ENCODE results near the gene AK8.

The AK8 gene

GRCh38 chr9:132875159-132875558, 2.9 kb downstream of the AK8 start:
- TF ChIP-seq CTCF (IDR thresholded peaks at IDR 0.05; ENCODE audit: low read length, missing control alignments), result no peak
- DNase-seq (ENCODE audit: low read depth), result no peak
- H3K4me3 ChIP-seq (replicated peaks; ENCODE audit: low read depth, low read length), result no peak overlapping the region

- no peak for DNase-seq (ENCODE audit: low read depth)
- no peak for TF ChIP-seq CTCF (IDR thresholded peaks at IDR 0.05; ENCODE audit: low read length, missing control alignments)
- H3K4me3 ChIP-seq (replicated peaks; ENCODE audit: low read depth, low read length), result no peak overlapping the region
Measured at GRCh38 chr9:132873403-132873802, 4.7 kb downstream of the AK8 start.

- no peak for TF ChIP-seq CTCF (IDR thresholded peaks at IDR 0.05; ENCODE audit: low read length, missing control alignments)
Measured at GRCh38 chr9:132869266-132869665, 8.8 kb downstream of the AK8 start.

GRCh38 chr9:132866898-132867297, 11.2 kb downstream of the AK8 start:
- no peak for TF ChIP-seq CTCF (IDR thresholded peaks at IDR 0.05; ENCODE audit: low read length, missing control alignments)
- DNase-seq (ENCODE audit: low read depth), result no peak

More at GRCh38 chr9:132869266-132869665, 8.8 kb downstream of the AK8 start:
- H3K4me3 ChIP-seq (replicated peaks; ENCODE audit: low read depth, low read length), result no peak overlapping the region
- no peak for DNase-seq (ENCODE audit: low read depth)

GRCh38 chr9:132864691-132865090, 13.4 kb downstream of the AK8 start:
- no peak for TF ChIP-seq CTCF (IDR thresholded peaks at IDR 0.05; ENCODE audit: low read length, missing control alignments)
- H3K4me3 ChIP-seq (replicated peaks; ENCODE audit: low read depth, low read length), result no peak overlapping the region
- no peak for DNase-seq (ENCODE audit: low read depth)

More at GRCh38 chr9:132866898-132867297, 11.2 kb downstream of the AK8 start:
- H3K4me3 ChIP-seq (replicated peaks; ENCODE audit: low read depth, low read length), result no peak overlapping the region

- H3K4me3 ChIP-seq (replicated peaks; ENCODE audit: low read depth, low read length), result no peak overlapping the region
- TF ChIP-seq CTCF (IDR thresholded peaks at IDR 0.05; ENCODE audit: low read length, missing control alignments), result no peak
- DNase-seq (ENCODE audit: low read depth), result no peak
Measured at GRCh38 chr9:132864277-132864676, 13.8 kb downstream of the AK8 start.

- no peak overlapping the region for H3K4me3 ChIP-seq (replicated peaks; ENCODE audit: low read depth, low read length)
- DNase-seq (ENCODE audit: low read depth), result no peak
- TF ChIP-seq CTCF (IDR thresholded peaks at IDR 0.05; ENCODE audit: low read length, missing control alignments), result no peak
Measured at GRCh38 chr9:132863096-132863495, 15.0 kb downstream of the AK8 start.
